Spleen (tissue), 7 donors: ENCODE measurements around the gene SEC24C.

Experiments used
- POLR2AphosphoS5 ChIP-seq, 3 donors: sonication (generic); formaldehyde crosslinking; IDR thresholded peaks; one replicate each; pipeline ENCODE4 v1.5.1; 2017; ENCODE audit warnings: antibody characterized with exemption in 3 of 3
- TF ChIP-seq, protein P1 (sequence below), 11 experiments: fragments of 200-600 bp in 7 of 11; fragments of 450-650 bp in 4 of 11; sonication (generic) in 4 of 11; IDR thresholded peaks in 8 of 11; conservative IDR thresholded peaks in 3 of 11; 1 replicate in 7 of 11; 2 replicates in 4 of 11; pipeline versions ENCODE4 v1.4.0 to v1.8.0; 2016 to 2021; ENCODE audit warnings: antibody characterized with exemption in 11 of 11, inconsistent platforms in 4 of 11, mild to moderate bottlenecking in 1 of 11
- donor health status: DM: no; HTN: no; CAD: no; lungs with moderate emphysema.
- donor health status: DM: no; HTN: no; CAD: no.
- donor health status: DM: no; HTN: no; CAD: no.

DNA sequence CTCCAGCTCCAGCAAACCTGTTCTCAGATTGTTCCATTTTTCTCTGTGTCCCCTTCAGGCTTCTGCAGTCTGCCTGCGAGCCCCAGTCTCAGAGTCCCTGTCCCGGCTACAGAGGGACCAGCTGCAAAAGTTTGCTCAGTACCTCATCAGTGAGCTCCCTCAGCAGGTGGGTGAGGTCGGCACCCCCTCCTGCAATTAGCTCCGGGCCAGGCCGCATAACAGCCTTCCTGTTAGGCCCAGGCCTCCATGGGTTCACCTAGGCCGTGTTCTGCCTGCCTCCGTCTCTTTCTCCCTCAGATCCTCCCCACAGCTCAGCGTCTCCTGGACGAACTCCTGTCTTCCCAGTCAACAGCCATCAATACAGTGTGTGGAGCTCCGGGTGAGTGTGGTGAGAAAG, 45.5 kb downstream of the SEC24C start:
- TF ChIP-seq, protein P1, sequence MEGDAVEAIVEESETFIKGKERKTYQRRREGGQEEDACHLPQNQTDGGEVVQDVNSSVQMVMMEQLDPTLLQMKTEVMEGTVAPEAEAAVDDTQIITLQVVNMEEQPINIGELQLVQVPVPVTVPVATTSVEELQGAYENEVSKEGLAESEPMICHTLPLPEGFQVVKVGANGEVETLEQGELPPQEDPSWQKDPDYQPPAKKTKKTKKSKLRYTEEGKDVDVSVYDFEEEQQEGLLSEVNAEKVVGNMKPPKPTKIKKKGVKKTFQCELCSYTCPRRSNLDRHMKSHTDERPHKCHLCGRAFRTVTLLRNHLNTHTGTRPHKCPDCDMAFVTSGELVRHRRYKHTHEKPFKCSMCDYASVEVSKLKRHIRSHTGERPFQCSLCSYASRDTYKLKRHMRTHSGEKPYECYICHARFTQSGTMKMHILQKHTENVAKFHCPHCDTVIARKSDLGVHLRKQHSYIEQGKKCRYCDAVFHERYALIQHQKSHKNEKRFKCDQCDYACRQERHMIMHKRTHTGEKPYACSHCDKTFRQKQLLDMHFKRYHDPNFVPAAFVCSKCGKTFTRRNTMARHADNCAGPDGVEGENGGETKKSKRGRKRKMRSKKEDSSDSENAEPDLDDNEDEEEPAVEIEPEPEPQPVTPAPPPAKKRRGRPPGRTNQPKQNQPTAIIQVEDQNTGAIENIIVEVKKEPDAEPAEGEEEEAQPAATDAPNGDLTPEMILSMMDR (IDR thresholded peaks at IDR 0.05 in 8 of 11, conservative IDR thresholded peaks at IDR 0.05 in 3 of 11), result no peak
- TF ChIP-seq POLR2AphosphoS5 (IDR thresholded peaks at IDR 0.05), result no peak
